Activated CD4-positive, alpha-beta T cell treated with anti-CD3 and anti-CD28 coated beads for 48 hours (primary cell): Measurements from ENCODE around the gene TLR1.
"Not testable (repeated sequence)": the region's sequence is repeated elsewhere in the genome, so short reads cannot be mapped to it uniquely, and the experiment has no call there.

Experiments used
- DNase-seq: peaks from one replicate; pipeline ENCODE4 v3.0.0-alpha.2; 2020

The TLR1 gene

GRCh38 chr4:38770281-38770680 is 34.3 kb downstream of the TLR1 start:
- DNase-seq, result not testable (repeated sequence)

- no peak for DNase-seq
These were observed 34.7 kb downstream of the TLR1 start for GRCh38 chr4:38769857-38770256.

- no peak for DNase-seq
These were observed 35.1 kb downstream of the TLR1 start for GRCh38 chr4:38769441-38769840.

GRCh38 chr4:38768968-38769394 is 35.6 kb downstream of the TLR1 start:
- no peak for DNase-seq

GRCh38 chr4:38766940-38767339 is 37.7 kb downstream of the TLR1 start:
- not testable (repeated sequence) for DNase-seq

GRCh38 chr4:38765382-38765781 is 39.2 kb downstream of the TLR1 start:
- DNase-seq, result no peak

- DNase-seq, result no peak
These were observed 40.3 kb downstream of the TLR1 start for GRCh38 chr4:38764277-38764676.

GRCh38 chr4:38762560-38762959 is 42.0 kb downstream of the TLR1 start:
- no peak for DNase-seq

GRCh38 chr4:38759790-38760122 is 44.8 kb downstream of the TLR1 start:
- no peak for DNase-seq

GRCh38 chr4:38759113-38759789 is 45.3 kb downstream of the TLR1 start:
- DNase-seq, result peak; percentile 73

- DNase-seq, result peak; percentile 21
These were observed 46.5 kb downstream of the TLR1 start for GRCh38 chr4:38757945-38758600.

GRCh38 chr4:38752941-38753806 is 51.4 kb downstream of the TLR1 start:
- DNase-seq, result no peak

- no peak for DNase-seq
These were observed 52.1 kb downstream of the TLR1 start for GRCh38 chr4:38752372-38752940.

- no peak for DNase-seq
These were observed 53.1 kb downstream of the TLR1 start for GRCh38 chr4:38751341-38752010.

GRCh38 chr4:38749336-38749735 is 55.3 kb downstream of the TLR1 start:
- DNase-seq, result no peak

- no peak for DNase-seq
These were observed 57.0 kb downstream of the TLR1 start for GRCh38 chr4:38747629-38748028.
